ENCODE results near the gene CHST9.

The CHST9 gene

GRCh38 chr18:27120246-27120645 is 64.9 kb downstream of the CHST9 start:
- H3K4me3 ChIP-seq (ENCODE audit: low read depth, low read length) = no peak overlapping the region
- no peak for DNase-seq (ENCODE audit: low read depth)
- TF ChIP-seq CTCF (IDR thresholded peaks at IDR 0.05; ENCODE audit: control insufficient read depth, extremely low read depth, insufficient read depth) = no peak

- TF ChIP-seq CTCF (IDR thresholded peaks at IDR 0.05; ENCODE audit: control insufficient read depth, extremely low read depth, insufficient read depth) = no peak
- no peak overlapping the region for H3K4me3 ChIP-seq (ENCODE audit: low read depth, low read length)
- no peak for DNase-seq (ENCODE audit: low read depth)
Observed at GRCh38 chr18:27118973-27119372, 66.1 kb downstream of the CHST9 start.

- H3K4me3 ChIP-seq (ENCODE audit: low read depth, low read length) = no peak overlapping the region
- TF ChIP-seq CTCF (IDR thresholded peaks at IDR 0.05; ENCODE audit: control insufficient read depth, extremely low read depth, insufficient read depth) = no peak
- DNase-seq (ENCODE audit: low read depth) = no peak
Observed at GRCh38 chr18:27114842-27115241, 70.3 kb downstream of the CHST9 start.

- no peak overlapping the region for H3K4me3 ChIP-seq (ENCODE audit: low read depth, low read length)
- DNase-seq (ENCODE audit: low read depth) = no peak
- no peak for TF ChIP-seq CTCF (IDR thresholded peaks at IDR 0.05; ENCODE audit: control insufficient read depth, extremely low read depth, insufficient read depth)
Observed at GRCh38 chr18:27113358-27113757, 71.8 kb downstream of the CHST9 start.

- no peak for TF ChIP-seq CTCF (IDR thresholded peaks at IDR 0.05; ENCODE audit: control insufficient read depth, extremely low read depth, insufficient read depth)
- H3K4me3 ChIP-seq (ENCODE audit: low read depth, low read length) = no peak overlapping the region
- DNase-seq (ENCODE audit: low read depth) = no peak
Observed at GRCh38 chr18:27110319-27110718, 74.8 kb downstream of the CHST9 start.

GRCh38 chr18:27109451-27109850 is 75.7 kb downstream of the CHST9 start:
- DNase-seq (ENCODE audit: low read depth) = no peak
- no peak for TF ChIP-seq CTCF (IDR thresholded peaks at IDR 0.05; ENCODE audit: control insufficient read depth, extremely low read depth, insufficient read depth)
- H3K4me3 ChIP-seq (ENCODE audit: low read depth, low read length) = no peak overlapping the region

GRCh38 chr18:27108842-27109241 is 76.3 kb downstream of the CHST9 start:
- H3K4me3 ChIP-seq (ENCODE audit: low read depth, low read length) = no peak overlapping the region
- DNase-seq (ENCODE audit: low read depth) = no peak
- no peak for TF ChIP-seq CTCF (IDR thresholded peaks at IDR 0.05; ENCODE audit: control insufficient read depth, extremely low read depth, insufficient read depth)

Measured in LNCaP clone FGC (cell line).